SK-N-SH (cell line): Measurements from ENCODE around the gene TC2N.
"Not testable (repeated sequence)": the region's sequence is repeated elsewhere in the genome, so short reads cannot be mapped to it uniquely, and the experiment has no call there.

ENCODE experiments used
- CHD2 ChIP-seq: fragments of 150-350 bp; IDR thresholded peaks from 2 replicates; pipeline ENCODE4 v1.6.1; 2018; ENCODE audit warnings: low read length; ENCODE audit not compliant: partially characterized antibody
- CTCF ChIP-seq: fragments of 200-600 bp; sonication (generic); IDR thresholded peaks from 2 replicates; pipeline ENCODE4 v1.6.1; 2017; ENCODE audit warnings: antibody characterized with exemption, mild to moderate bottlenecking, moderate library complexity
- EP300 ChIP-seq, 2 experiments: IDR thresholded peaks; 2 replicates each; pipeline versions ENCODE4 v1.4.0 to v1.6.1; 2012; ENCODE audit warnings: borderline replicate concordance in 1 of 2, low read depth in 1 of 2, low read length in 1 of 2
- EZH2phosphoT487 ChIP-seq: fragments of 200-600 bp; sonication (generic); IDR thresholded peaks from 2 replicates; pipeline ENCODE4 v1.6.1; 2017; ENCODE audit warnings: low read depth, mixed run types, mild to moderate bottlenecking, antibody characterized with exemption, moderate library complexity, borderline replicate concordance
- GABPA ChIP-seq: IDR thresholded peaks from 2 replicates; pipeline ENCODE4 v1.4.0; 2012; ENCODE audit warnings: low read depth, mild to moderate bottlenecking
- MAX ChIP-seq: IDR thresholded peaks from 2 replicates; pipeline ENCODE4 v1.4.0; 2012; ENCODE audit warnings: low read depth
- RAD21 ChIP-seq: IDR thresholded peaks from 2 replicates; pipeline ENCODE4 v1.6.1; 2012; ENCODE audit warnings: mild to moderate bottlenecking, low read length
- RCOR1 ChIP-seq: fragments of 150-350 bp; IDR thresholded peaks from 2 replicates; pipeline ENCODE4 v1.6.1; 2017; ENCODE audit warnings: antibody characterized with exemption, low read length
- REST ChIP-seq: IDR thresholded peaks from 2 replicates; pipeline ENCODE4 v1.6.1; 2012; ENCODE audit warnings: mild to moderate bottlenecking, low read depth, low read length, moderate library complexity
- RXRA ChIP-seq: IDR thresholded peaks from 2 replicates; pipeline ENCODE4 v1.4.0; 2012; ENCODE audit warnings: low read depth, mild to moderate bottlenecking, borderline replicate concordance
- SMC3 ChIP-seq: IDR thresholded peaks from 2 replicates; pipeline ENCODE4 v1.6.1; 2012; ENCODE audit warnings: low read depth, low read length, improper control_type of control experiment
- TCF12 ChIP-seq: IDR thresholded peaks from 2 replicates; pipeline ENCODE4 v1.4.0; 2012

GRCh38 chr14:91897716-91898115 is 30.4 kb upstream of the TC2N start:
- TF ChIP-seq MAX; GABPA; EZH2phosphoT487; CHD2; SMC3; CTCF; TCF12; RAD21; RCOR1; EP300 (IDR thresholded peaks at IDR 0.05; ENCODE audit: borderline replicate concordance in 1 of 2, low read depth in 1 of 2, low read length in 1 of 2); RXRA; REST: not testable (repeated sequence)
